Endodermal cell (in vitro differentiated cells): ENCODE data around the gene DBH. TPM values are rescaled to one million over a fixed set of nuclear protein-coding genes. Genes with fewer than 3 reads are reported as not detected.
A peak's percentile ranks its signal among the peaks of the same experiment; 100 is the strongest.

Experiments
- DNase-seq: peaks from one replicate; pipeline ENCODE4 v3.0.0-alpha.2; 2017
- H3K27ac ChIP-seq: 2 replicates; pipeline ENCODE4 v1.5.1; 2013; ENCODE audit warnings: mild to moderate bottlenecking, low read depth, low read length, moderate library complexity
- H3K27me3 ChIP-seq: 2 replicates; pipeline ENCODE4 v1.6.1; 2013; ENCODE audit warnings: mild to moderate bottlenecking, low read length, moderate library complexity; ENCODE audit not compliant: insufficient read depth, control insufficient read depth, poor library complexity, severe bottlenecking
- H3K36me3 ChIP-seq: 2 replicates; pipeline ENCODE4 v1.7.0; 2013; ENCODE audit warnings: mild to moderate bottlenecking, low read length, moderate library complexity; ENCODE audit not compliant: control insufficient read depth, insufficient read depth
- H3K4me1 ChIP-seq: one replicate; pipeline ENCODE4 v1.7.0; 2013; ENCODE audit warnings: low read length; ENCODE audit not compliant: control insufficient read depth, insufficient read depth
- H3K4me3 ChIP-seq: 2 replicates; pipeline ENCODE4 v1.5.1; 2013; ENCODE audit warnings: mild to moderate bottlenecking, low read length, moderate library complexity
- H3K9ac ChIP-seq: 2 replicates; pipeline ENCODE4 v1.6.1; 2013; ENCODE audit warnings: mild to moderate bottlenecking, low read length, moderate library complexity; ENCODE audit not compliant: poor library complexity, severe bottlenecking; ENCODE audit errors: extremely low read depth
- H3K9me3 ChIP-seq: 2 replicates; pipeline ENCODE4 v1.6.1; 2013; ENCODE audit warnings: mild to moderate bottlenecking, low read length, moderate library complexity; ENCODE audit not compliant: control insufficient read depth
- H3K27ac Mint-ChIP-seq: 2 replicates; pipeline ENCODE4 v1.8.0; 2020; ENCODE audit warnings: mixed read lengths
- H3K27me3 Mint-ChIP-seq: 2 replicates; pipeline ENCODE4 v1.8.0; 2021; ENCODE audit warnings: mild to moderate bottlenecking, mixed read lengths; ENCODE audit not compliant: insufficient read depth
- H3K36me3 Mint-ChIP-seq: 2 replicates; pipeline ENCODE4 v1.8.0; 2020; ENCODE audit warnings: low read depth, mixed read lengths
- H3K4me1 Mint-ChIP-seq: 2 replicates; pipeline ENCODE4 v1.8.0; 2020; ENCODE audit warnings: mixed read lengths
- H3K4me3 Mint-ChIP-seq: 2 replicates; pipeline ENCODE4 v1.8.0; 2020; ENCODE audit warnings: mild to moderate bottlenecking, moderate library complexity, mixed read lengths
- H3K9me3 Mint-ChIP-seq: 2 replicates; pipeline ENCODE4 v1.8.0; 2020; ENCODE audit warnings: mild to moderate bottlenecking, mixed read lengths
- WGBS, 2 experiments: methylation state at CpG; one replicate each; pipeline versions ENCODE4 v1.1.5 to v1.1.7; 2013; ENCODE audit warnings: missing lambda C conversion rate in 2 of 2, mixed read lengths in 1 of 2; ENCODE audit not compliant: insufficient coverage in 1 of 2, insufficient read length in 1 of 2; 5-methylcytosine and 5-hydroxymethylcytosine counted together
- total RNA-seq, 2 donors: library from RNA; stranded (reverse); fragmentation: NEBNext Ultra II Directional in 1 of 2; extraction: Animal tissue kit (Norgen Biotek cat#: 25700) in 1 of 2; gene quantifications; 2 replicates in 1 of 2; 3 replicates in 1 of 2; pipeline ENCODE4 v1.2.1, GENCODE V29; 2021
- TF ChIP-seq, protein P1 (sequence below): fragments of 200-600 bp; sonication (generic); conservative IDR thresholded peaks from 2 replicates; pipeline ENCODE4 v1.5.0; 2021; ENCODE audit warnings: antibody characterized with exemption, mild to moderate bottlenecking

DBH gene
- total RNA-seq, 2 donors from 2014 or later = not detected

DNA sequence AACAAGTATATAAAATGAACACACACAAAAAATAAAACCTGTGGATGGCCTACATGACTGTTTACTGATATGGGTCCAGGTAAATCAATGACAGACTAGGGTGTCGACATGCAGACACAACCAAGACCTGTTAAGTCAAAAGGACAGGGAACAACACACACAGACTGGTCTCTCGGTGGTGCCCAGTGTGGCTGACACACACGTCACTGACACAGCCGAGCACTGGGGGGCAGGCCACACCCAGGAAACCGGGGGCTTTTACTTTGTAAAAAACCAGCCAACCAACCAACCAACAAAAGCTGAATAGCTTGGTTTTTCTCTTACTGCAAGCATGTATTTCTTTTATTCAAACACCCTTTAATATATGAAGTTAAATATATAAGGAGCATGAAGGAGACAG is 31.9 kb upstream of the DBH start:
- H3K27me3 Mint-ChIP-seq = peaks cover 28% of the 10 kb centered on the region
- 80 to 85% methylated on average over 4 to 5 of the region's 5 CpGs for WGBS, 2 experiments
- DNase-seq = no peak
- H3K36me3 Mint-ChIP-seq = no peaks in the 10 kb centered on the region
- Histone ChIP-seq H3K36me3 (no peaks in the 10 kb centered on the region), H3K9ac (no peak overlapping the region), H3K4me1 (no peaks in the 10 kb centered on the region), H3K4me3 (no peak overlapping the region), H3K27ac (no peak overlapping the region), H3K27me3 (peaks cover 28% of the 10 kb centered on the region), H3K9me3 (no peaks in the 10 kb centered on the region)
- TF ChIP-seq, protein P1, sequence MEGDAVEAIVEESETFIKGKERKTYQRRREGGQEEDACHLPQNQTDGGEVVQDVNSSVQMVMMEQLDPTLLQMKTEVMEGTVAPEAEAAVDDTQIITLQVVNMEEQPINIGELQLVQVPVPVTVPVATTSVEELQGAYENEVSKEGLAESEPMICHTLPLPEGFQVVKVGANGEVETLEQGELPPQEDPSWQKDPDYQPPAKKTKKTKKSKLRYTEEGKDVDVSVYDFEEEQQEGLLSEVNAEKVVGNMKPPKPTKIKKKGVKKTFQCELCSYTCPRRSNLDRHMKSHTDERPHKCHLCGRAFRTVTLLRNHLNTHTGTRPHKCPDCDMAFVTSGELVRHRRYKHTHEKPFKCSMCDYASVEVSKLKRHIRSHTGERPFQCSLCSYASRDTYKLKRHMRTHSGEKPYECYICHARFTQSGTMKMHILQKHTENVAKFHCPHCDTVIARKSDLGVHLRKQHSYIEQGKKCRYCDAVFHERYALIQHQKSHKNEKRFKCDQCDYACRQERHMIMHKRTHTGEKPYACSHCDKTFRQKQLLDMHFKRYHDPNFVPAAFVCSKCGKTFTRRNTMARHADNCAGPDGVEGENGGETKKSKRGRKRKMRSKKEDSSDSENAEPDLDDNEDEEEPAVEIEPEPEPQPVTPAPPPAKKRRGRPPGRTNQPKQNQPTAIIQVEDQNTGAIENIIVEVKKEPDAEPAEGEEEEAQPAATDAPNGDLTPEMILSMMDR = no peak
- no peak overlapping the region for H3K27ac Mint-ChIP-seq
- no peaks in the 10 kb centered on the region for H3K4me1 Mint-ChIP-seq
- no peaks in the 10 kb centered on the region for H3K9me3 Mint-ChIP-seq
- H3K4me3 Mint-ChIP-seq = no peak overlapping the region

DNA sequence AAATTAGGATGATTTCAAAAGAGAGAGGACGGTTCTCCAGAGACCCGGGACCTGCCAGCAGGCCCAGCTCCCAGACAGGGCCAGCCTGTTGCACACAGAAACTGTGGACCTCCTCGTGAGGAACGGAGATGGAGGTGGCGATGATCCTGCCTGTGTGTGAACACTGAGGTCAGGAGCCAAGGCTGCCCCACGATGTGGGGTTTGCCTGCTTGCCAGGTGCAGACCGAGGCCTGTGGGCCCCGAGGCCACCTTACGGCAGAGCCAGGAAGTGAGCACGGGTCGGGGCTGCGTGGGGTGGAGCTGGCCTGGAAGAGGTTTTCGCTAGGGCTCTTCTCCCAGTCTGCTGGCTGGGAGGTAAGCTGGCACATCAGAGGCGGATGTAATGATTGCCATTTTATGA is 31.3 kb upstream of the DBH start:
- no peak overlapping the region for H3K9ac ChIP-seq
- H3K9me3 ChIP-seq = no peaks in the 10 kb centered on the region
- Mint-ChIP-seq H3K4me3 (no peak overlapping the region), H3K27ac (no peak overlapping the region), H3K9me3 (no peaks in the 10 kb centered on the region), H3K4me1 (no peaks in the 10 kb centered on the region), H3K36me3 (no peaks in the 10 kb centered on the region), H3K27me3 (peaks cover 33% of the 10 kb centered on the region)
- no peak overlapping the region for H3K27ac ChIP-seq
- H3K4me3 ChIP-seq = no peak overlapping the region
- TF ChIP-seq, protein P1 = peak; percentile 27
- H3K27me3 ChIP-seq = peaks cover 32% of the 10 kb centered on the region
- no peaks in the 10 kb centered on the region for H3K36me3 ChIP-seq
- DNase-seq = no peak
- H3K4me1 ChIP-seq = no peaks in the 10 kb centered on the region
- 84 to 100% methylated on average over 4 to 14 of the region's 14 CpGs for WGBS, 2 experiments

DNA sequence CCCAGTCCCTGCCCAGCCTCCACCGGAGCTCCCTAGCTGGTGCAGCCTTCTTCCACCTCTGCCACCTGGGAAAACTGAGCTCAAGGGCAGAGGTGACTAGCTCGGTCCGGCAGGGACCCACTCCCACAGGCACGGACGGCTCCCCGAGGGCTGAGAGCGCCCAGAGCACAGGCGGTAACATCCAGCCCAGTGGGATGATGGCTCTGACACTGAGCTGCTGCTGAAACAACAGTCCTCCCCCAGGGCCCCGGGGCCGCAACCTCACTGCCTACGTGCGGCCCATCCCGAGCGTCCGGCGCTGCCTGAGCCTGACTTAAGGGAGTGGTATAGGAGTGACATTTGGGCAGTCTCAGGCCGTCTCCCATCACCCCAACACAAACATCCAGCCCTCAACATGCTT is 30.7 kb upstream of the DBH start:
- H3K27ac ChIP-seq = no peak overlapping the region
- peaks cover 37% of the 10 kb centered on the region for H3K27me3 Mint-ChIP-seq

More for the DNA sequence above, 30.7 kb upstream of the DBH start:
- Histone ChIP-seq H3K9ac (no peak overlapping the region), H3K36me3 (no peaks in the 10 kb centered on the region), H3K27me3 (peaks cover 38% of the 10 kb centered on the region), H3K4me3 (no peak overlapping the region), H3K4me1 (no peaks in the 10 kb centered on the region), H3K9me3 (no peaks in the 10 kb centered on the region)
- H3K9me3 Mint-ChIP-seq = no peaks in the 10 kb centered on the region
- TF ChIP-seq, protein P1 = no peak
- WGBS, 2 experiments = 92 to 98% methylated on average over 10 to 14 of the region's 17 CpGs
- H3K27ac Mint-ChIP-seq = peak overlapping the region; percentile 64
- DNase-seq = no peak
- no peak overlapping the region for H3K4me3 Mint-ChIP-seq
- H3K4me1 Mint-ChIP-seq = no peaks in the 10 kb centered on the region
- H3K36me3 Mint-ChIP-seq = no peaks in the 10 kb centered on the region
